ENCODE data around the gene KRT74. TPM values are rescaled to one million over a fixed set of nuclear protein-coding genes. Genes with fewer than 3 reads are reported as not detected.

Gene KRT74
- polyA plus RNA-seq, 12 donors: 0.15 to 0.25 (median 0.21) TPM; not detected in 9

- DNase-seq: peak; percentile 59
Measured at GRCh38 chr12:52539083-52539820, 34.4 kb downstream of the KRT74 start.

DNA sequence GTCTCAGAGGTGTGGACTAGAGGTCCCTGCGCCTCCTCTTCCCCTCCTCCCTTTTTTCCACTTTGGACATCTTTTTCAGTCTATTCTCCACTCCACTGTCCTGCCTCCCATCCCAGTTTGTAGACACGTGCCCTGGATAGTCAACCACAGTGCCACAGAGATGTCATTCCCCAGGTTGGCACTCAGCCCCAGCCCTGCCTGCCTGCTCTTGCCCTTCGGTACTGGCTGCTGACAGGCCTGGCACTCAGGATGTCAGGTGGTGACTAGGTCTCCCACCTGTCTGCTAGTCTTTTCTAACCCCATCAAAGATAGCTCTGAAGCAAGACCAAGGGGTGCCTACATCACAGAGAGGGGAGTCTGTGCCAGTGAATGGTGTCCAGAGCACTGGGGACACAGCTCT is 36.5 kb downstream of the KRT74 start:
- no peak for DNase-seq

DNA sequence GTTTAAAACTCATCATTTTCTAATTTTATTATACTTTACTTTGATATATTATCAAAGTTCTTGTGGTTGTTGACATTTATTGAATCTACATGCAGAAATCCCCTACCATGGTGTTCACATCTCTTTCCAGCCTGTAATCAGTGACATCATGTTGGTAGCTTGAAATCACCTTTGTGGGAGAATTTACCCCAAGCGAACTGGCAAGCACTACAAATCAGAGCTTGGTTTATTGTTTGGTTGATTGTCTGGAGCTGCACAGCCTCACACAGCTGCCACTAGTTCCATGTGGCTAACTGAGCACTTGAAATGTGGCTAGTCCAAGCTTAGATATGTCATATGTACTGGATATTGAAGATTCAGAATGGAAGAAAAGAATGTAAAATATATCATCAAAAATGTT is 38.1 kb downstream of the KRT74 start:
- no peak for DNase-seq

- no peak for DNase-seq
Measured at GRCh38 chr12:52534482-52534881, 39.2 kb downstream of the KRT74 start.

DNA sequence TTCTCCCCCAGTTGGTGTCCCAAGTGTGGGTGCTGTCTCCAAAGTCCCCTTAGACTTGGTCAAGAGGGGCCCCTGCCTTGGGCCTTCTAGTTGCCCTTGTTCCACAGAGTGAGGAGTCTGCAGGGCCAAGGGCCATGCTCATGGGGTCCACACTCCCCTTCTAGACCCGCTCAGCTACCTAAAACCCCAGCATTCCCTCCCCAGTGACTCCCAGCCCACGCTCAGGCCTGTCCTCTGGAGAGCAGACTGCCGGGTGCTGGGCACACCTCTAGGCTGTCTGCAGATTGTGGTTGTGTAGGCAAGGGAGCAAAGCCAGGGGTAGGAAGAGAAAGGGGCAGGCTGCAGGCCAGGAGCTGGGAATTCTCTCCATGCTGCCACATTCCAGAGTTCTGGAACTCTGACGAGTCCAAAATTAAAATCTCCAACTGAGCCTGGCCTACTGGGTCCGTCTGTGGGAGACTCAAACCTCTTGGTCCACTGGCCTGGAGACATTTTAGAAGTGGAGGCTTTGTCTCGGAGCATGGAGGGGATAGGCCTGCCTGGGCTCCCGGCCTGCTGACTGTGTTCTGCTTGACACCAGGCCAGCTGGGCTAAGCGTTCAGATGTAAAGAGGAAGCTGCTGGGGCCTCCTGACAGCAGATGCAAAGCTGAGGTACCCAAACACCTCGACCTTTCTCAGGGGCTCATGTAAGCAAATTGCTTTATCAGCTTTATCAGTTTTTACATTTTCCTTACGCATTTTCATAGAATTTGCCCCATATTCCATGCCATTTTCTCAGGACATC is 39.8 kb downstream of the KRT74 start:
- DNase-seq: no peak

GRCh38 chr12:52532636-52533035 is 41.0 kb downstream of the KRT74 start:
- DNase-seq: no peak

DNA sequence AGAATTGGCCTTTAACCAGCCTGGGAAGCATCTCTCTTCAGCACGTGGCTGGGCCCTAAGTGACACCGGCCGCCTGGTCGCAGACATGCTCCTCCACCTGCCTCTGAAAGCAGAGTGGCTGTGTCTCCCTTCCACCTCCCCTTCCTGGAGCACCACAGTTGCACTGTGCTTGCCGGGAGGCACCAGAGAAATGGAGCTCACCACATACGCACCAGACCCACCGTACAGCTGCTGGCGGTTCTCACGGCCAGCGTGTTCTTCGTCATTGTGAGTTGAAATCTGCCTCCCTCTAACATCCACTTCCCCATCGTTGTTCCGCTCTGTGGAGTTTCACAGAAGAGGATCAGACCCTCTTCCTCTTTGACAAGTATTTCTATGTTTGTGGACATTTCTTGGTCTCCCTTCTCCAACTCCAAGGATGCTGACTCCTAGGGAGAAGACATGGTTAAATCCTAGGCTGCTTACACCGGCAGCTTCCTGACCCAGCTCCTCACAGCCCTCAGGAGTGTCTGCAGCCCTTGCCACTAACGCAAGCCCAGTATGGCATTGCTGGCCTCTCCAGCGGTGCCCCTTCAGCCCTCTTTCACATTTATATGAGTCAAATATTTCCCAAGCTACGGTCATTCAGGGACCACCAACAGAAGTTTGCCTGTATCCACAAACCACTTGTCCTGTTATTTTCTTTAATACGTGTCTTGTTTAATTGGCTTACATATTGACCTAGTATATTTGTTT is 41.9 kb downstream of the KRT74 start:
- no peak for DNase-seq

DNA sequence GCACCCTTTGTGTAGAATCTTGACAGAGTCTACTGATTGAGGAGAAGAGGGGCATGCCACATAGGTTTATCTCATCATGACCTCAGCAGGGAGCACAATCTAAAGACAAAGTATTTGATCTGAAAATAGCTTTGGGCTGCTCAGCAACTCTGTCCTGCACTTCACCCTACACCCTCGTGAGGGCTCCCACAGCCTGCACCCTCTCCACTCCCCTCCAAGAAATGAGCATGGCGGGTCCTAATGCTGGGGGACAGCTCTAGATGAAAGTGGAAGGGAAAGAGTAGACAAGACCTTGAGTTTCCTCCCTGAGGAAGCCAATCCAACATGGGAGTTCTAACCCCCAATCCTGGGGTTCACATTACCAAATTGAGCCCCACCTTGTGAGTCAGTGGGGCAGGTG is 42.7 kb downstream of the KRT74 start:
- DNase-seq: no peak

DNA sequence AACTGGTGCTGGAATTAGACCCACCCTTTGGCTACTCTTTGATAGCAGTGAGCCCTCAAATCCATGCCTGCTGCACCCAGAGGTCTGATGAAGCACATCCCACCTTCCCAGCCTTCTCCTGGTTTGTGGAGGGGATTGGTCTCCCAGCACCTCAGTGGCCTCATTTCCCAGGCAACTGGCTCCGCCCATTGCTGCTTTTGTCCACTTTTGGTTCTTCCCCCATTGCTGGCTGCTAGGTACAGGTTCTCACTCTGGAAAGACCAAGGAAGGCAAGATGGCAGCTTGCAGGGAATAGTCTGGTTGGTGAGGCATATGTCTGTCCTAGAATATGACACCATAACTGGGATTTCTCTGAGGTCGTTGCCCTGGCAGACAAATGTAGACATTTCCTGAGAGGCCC is 43.3 kb downstream of the KRT74 start:
- DNase-seq: no peak

DNA sequence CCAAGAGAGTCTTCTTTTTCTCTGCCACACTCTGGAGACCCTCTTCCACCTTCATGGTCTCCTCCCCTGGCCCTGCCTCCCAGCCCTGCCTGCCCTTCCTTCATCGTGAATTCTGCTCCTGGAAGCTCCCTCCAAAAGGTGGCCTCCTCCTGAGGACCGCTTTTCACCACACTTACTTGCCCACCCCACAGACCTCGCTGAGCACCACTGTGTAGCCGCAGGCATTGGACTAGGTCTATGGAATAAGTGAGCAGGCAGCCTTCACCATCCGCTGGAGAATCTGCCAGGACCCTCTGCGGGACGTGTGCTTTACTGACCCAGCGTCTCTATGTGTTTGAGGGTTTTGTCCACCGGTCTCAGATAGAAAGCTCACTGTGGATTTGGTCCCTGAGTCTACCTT is 43.8 kb downstream of the KRT74 start:
- DNase-seq: no peak

- DNase-seq: no peak
Measured at GRCh38 chr12:52529417-52529816, 44.2 kb downstream of the KRT74 start.

- no peak for DNase-seq
Measured at GRCh38 chr12:52528641-52529143, 45.0 kb downstream of the KRT74 start.

- DNase-seq: no peak
Measured at GRCh38 chr12:52527121-52527800, 46.4 kb downstream of the KRT74 start.

- DNase-seq: no peak
Measured at GRCh38 chr12:52526511-52526951, 47.1 kb downstream of the KRT74 start.

- DNase-seq: no peak
Measured at GRCh38 chr12:52525661-52526499, 47.8 kb downstream of the KRT74 start.

DNA sequence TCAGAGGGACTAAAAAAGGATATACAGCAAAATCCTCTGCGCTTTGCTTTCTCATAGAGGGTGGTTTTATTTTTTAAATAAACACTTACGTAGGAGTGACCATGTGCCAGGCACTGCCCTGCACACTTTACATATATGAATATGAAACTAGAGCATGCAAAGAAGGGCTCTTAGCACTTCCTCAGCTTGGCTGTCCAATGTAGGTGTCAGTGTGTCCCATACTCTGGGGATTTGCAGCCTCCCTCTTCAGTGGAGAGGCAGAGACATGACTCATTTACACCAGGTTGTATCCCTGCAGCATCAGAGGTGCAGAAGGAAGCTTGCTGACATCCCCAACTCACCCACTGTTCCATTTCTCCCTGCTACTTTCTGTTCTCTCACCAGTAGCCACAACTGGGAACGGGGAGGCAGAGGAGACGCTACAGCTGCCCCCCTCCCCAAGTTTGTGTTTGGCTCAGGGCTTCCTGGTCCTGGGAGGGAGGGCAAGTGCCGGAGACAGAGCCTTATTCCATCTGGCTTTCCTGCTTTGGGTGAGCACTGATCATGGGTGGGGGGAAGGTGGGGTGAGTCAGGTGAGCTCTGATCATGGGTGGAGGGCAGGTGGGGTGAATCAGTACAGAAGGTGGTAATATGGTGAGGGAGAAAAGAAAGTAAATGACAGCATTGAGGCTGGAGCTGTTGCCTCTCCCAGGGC is 48.6 kb downstream of the KRT74 start:
- no peak for DNase-seq

GRCh38 chr12:52524241-52524897 is 49.3 kb downstream of the KRT74 start:
- DNase-seq: no peak

GRCh38 chr12:52523824-52524223 is 49.8 kb downstream of the KRT74 start:
- DNase-seq: no peak

GRCh38 chr12:52522346-52523011 is 51.2 kb downstream of the KRT74 start:
- no peak for DNase-seq
